ENCODE data around the gene TSPAN18. TPM values are rescaled to one million over a fixed set of nuclear protein-coding genes. Genes with fewer than 3 reads are reported as not detected.

Gene TSPAN18
- polyA plus RNA-seq, 1 of the 3 experiments (the other 2 are of a cell fraction), result 0.72 TPM

DNA sequence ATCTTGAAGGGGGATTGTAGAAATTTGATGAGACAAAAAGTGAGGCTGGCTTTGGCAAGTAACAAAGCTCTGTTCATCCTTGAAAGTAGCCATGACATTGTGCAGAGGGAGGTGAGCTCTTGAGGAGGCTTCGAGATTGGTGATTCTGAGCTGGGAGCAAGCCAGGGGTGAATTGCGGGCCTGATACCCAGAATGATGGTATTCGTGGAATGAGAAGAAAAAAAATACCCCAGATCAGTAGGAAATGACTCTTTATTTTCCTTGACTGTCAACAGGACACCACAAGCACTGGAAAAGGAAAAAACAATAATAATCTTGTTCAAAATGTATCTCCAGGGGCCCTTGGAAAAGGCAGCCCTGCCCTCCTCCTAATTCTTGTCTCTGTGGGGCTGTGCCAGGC is 62.7 kb downstream of the TSPAN18 start:
- H3K36me3 ChIP-seq (replicated peaks in 1 of 2; ENCODE audit: control insufficient read depth in 1 of 2, insufficient read depth in 2 of 2, low read length in 1 of 2), result no peaks in the 10 kb centered on the region
- H3K9me2 ChIP-seq, result no peaks in the 10 kb centered on the region
- H3K4me1 ChIP-seq (ENCODE audit: control insufficient read depth in 1 of 2, insufficient read depth in 2 of 2, low read depth in 1 of 2, low read length in 1 of 2), result peaks cover 12 to 54% of the 10 kb centered on the region in 2 experiments; a peak in 3 of 4 replicates
- no peaks in the 10 kb centered on the region for H3K79me2 ChIP-seq (ENCODE audit: insufficient read depth)
- no peaks in the 10 kb centered on the region for H3K9me3 ChIP-seq
- ChIA-PET CTCF (interaction anchor here (0.9 to 2.0 kb wide), 4 partner anchors 14 to 172 kb away, joined by 3 to 7 read pairs (median 4); no protein-coding TSS in a partner anchor), POLR2A (no interaction called here)
- no peak for DNase-seq
- H3K4me3 ChIP-seq (ENCODE audit: low read depth in 2 of 2, low read length in 1 of 2), result no peak overlapping the region
- H3K27me3 ChIP-seq (ENCODE audit: insufficient read depth), result peaks cover 4% of the 10 kb centered on the region; the same call in 1 of the 2 replicates
- H2AFZ ChIP-seq (ENCODE audit: low read depth), result no peak overlapping the region
- H3F3A ChIP-seq (replicated peaks; ENCODE audit: insufficient read depth), result peaks cover 4% of the 10 kb centered on the region
- H3K4me2 ChIP-seq, result no peak overlapping the region
- no peak for TF ChIP-seq TCF12 (IDR thresholded peaks at IDR 0.05)
- no peak for TF ChIP-seq FOXM1 (IDR thresholded peaks at IDR 0.05; ENCODE audit: low read depth)
- no peak for TF ChIP-seq REST (IDR thresholded peaks at IDR 0.05; ENCODE audit: low read depth, low read length)
- TF ChIP-seq FOXJ3 (CRISPR knock-in tag; IDR thresholded peaks at IDR 0.05), result no peak
- no peak for TF ChIP-seq USF1 (IDR thresholded peaks at IDR 0.05; ENCODE audit: borderline replicate concordance, low read depth)
- TF ChIP-seq POLR2AphosphoS5 (IDR thresholded peaks at IDR 0.05; ENCODE audit: low read depth, low read length), result no peak
- TF ChIP-seq ELF1 (IDR thresholded peaks at IDR 0.05), result no peak
- TF ChIP-seq SIN3A (IDR thresholded peaks at IDR 0.05; ENCODE audit: borderline replicate concordance, low read depth, low read length), result no peak
- no peak for TF ChIP-seq EP300 (IDR thresholded peaks at IDR 0.05; ENCODE audit: borderline replicate concordance in 1 of 2, low read depth in 1 of 2, low read length in 1 of 2)
- TF ChIP-seq TAF1 (IDR thresholded peaks at IDR 0.05; ENCODE audit: borderline replicate concordance, low read depth, low read length), result no peak
- no peak for TF ChIP-seq CHD2 (IDR thresholded peaks at IDR 0.05; ENCODE audit: low read length, partially characterized antibody)
- TF ChIP-seq FOSL2 (IDR thresholded peaks at IDR 0.05; ENCODE audit: borderline replicate concordance, low read depth), result no peak
- TF ChIP-seq PBX3 (IDR thresholded peaks at IDR 0.05), result no peak
- TF ChIP-seq RAD21 (IDR thresholded peaks at IDR 0.05; ENCODE audit: low read length), result no peak
- TF ChIP-seq RXRA (IDR thresholded peaks at IDR 0.05; ENCODE audit: borderline replicate concordance, low read depth), result no peak
- TF ChIP-seq RFX5 (IDR thresholded peaks at IDR 0.05; ENCODE audit: low read length), result no peak
- WGBS (ENCODE audit: low lambda C conversion rate), result 44% methylated on average over 3 of the region's 3 CpGs
- H3K27ac ChIP-seq (ENCODE audit: low read depth in 2 of 2, low read length in 1 of 2), result no peak overlapping the region
- H4K20me1 ChIP-seq (ENCODE audit: insufficient read depth), result no peaks in the 10 kb centered on the region
- H3K9ac ChIP-seq, result no peak overlapping the region
